NT2/D1 (cell line): Measurements from ENCODE around the gene NXT2.

Experiments
- YY1 ChIP-seq: IDR thresholded peaks from 2 replicates; pipeline ENCODE4 v1.6.1; 2011; ENCODE audit not compliant: insufficient read length, insufficient read depth
- ZNF274 ChIP-seq: IDR thresholded peaks from 2 replicates; pipeline ENCODE4 v1.6.1; 2011; ENCODE audit warnings: mild to moderate bottlenecking, low read depth, low read length

GRCh38 chrX:109553862-109554261, 17.2 kb downstream of the NXT2 start:
- TF ChIP-seq ZNF274, result no peak
- TF ChIP-seq YY1, result no peak
